Thyroid gland (tissue), 4 donors: ENCODE measurements around the gene HK1. TPM values are rescaled to one million over a fixed set of nuclear protein-coding genes. Genes with fewer than 3 reads are reported as not detected.

Source experiments
- DNase-seq, 2 donors: peaks; one replicate each; pipeline ENCODE4 v3.0.0-alpha.2; 2019
- H3K27ac ChIP-seq, 3 donors: fragments of 200-600 bp; sonication (generic); 1 replicate in 2 of 3; 2 replicates in 1 of 3; pipeline ENCODE4 v1.5.1; 2016 to 2019; ENCODE audit warnings: mild to moderate bottlenecking in 1 of 3, moderate library complexity in 1 of 3
- H3K27me3 ChIP-seq: fragments of 200-600 bp; sonication (generic); one replicate; pipeline ENCODE4 v1.5.1; 2019
- H3K36me3 ChIP-seq, 2 donors: fragments of 200-600 bp; sonication (generic); one replicate each; pipeline ENCODE4 v1.5.1; 2016 to 2019
- H3K4me1 ChIP-seq, 2 donors: fragments of 200-600 bp; sonication (generic); one replicate each; pipeline ENCODE4 v1.5.1; 2017 to 2019
- H3K4me3 ChIP-seq, 3 donors: fragments of 200-600 bp; sonication (generic); replicated peaks in 1 of 3; 1 replicate in 2 of 3; 2 replicates in 1 of 3; pipeline ENCODE4 v1.5.1; 2016; ENCODE audit warnings: mild to moderate bottlenecking in 1 of 3
- H3K9me3 ChIP-seq: fragments of 200-600 bp; sonication (generic); one replicate; pipeline ENCODE4 v1.5.1; 2017
- POLR2A ChIP-seq, 2 donors: fragments of 450-650 bp; IDR thresholded peaks; one replicate each; pipeline ENCODE4 v1.6.1; 2017; ENCODE audit warnings: antibody characterized with exemption in 2 of 2, mild to moderate bottlenecking in 2 of 2, moderate library complexity in 1 of 2
- WGBS, 2 donors: methylation state at CpG; one replicate each; pipeline ENCODE4 v1.1.5; 2017; 5-methylcytosine and 5-hydroxymethylcytosine counted together
- intact Hi-C: fragments of 100-400 bp; cut with DNase I; formaldehyde crosslinking; loops from one replicate; pipeline ENCODE4 v1.15.1; 2023
- total RNA-seq, 4 donors: library from RNA; depleted of rRNA; stranded (reverse); fragments of >200 nt; gene quantifications; one replicate each; pipeline ENCODE4 v1.2.3, GENCODE V29; 2016
- TF ChIP-seq, protein P1 (sequence below), 6 experiments: fragments of 200-600 bp in 3 of 6; fragments of 450-650 bp in 3 of 6; sonication (generic) in 3 of 6; IDR thresholded peaks; one replicate each; pipeline ENCODE4 v1.5.1; 2016 to 2019; ENCODE audit warnings: antibody characterized with exemption in 6 of 6, mild to moderate bottlenecking in 2 of 6, inconsistent platforms in 1 of 6, moderate library complexity in 1 of 6

HK1 gene
- total RNA-seq, 4 donors from 2014 or later, result 106 to 231 (median 189) TPM

DNA sequence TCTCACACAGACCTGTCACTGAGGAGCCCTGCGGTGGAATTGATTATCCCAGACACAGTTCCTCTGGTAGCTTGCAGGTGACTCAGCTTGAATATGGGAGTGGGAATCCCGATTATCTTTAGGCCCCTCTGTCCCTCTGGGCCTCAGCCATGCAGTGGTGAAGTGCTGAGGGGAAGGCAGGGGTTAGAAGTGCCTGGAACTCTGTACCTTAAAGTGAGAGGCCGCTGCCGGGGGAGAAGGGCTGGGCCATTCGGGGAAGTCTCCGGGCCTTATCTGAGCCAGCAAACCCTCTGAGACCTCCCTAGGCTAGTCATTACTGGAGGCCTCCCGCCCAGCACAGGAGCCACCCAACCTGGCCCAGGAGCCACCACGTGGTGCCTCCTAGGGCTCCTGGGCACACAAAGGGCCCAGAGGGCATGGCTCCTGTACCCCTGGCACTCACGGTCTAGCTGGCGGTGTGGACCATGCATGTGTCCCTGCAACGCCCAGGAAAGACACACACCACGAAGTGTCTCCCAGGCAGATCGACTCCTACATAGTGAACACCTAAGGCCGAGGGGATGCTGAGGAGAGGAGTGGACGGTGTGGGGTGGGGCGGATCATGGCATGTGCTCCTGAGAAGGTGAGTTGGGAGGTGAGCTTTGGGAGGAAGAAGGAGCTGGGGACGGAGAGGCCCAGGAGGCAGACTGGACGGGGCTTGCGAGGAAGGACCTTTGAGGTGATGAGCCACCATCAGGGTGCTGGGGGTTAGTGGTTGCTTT is 56.2 kb downstream of the HK1 start:
- H3K4me1 ChIP-seq, result peaks cover 83 to 98% of the 10 kb centered on the region in 2 donors
- intact Hi-C loops, result loop anchor here (5.0 kb wide), 1 partner anchor 53 kb away; no protein-coding TSS in a partner anchor
- DNase-seq, result peak in 1 of 2 donors; percentile 16

DNA sequence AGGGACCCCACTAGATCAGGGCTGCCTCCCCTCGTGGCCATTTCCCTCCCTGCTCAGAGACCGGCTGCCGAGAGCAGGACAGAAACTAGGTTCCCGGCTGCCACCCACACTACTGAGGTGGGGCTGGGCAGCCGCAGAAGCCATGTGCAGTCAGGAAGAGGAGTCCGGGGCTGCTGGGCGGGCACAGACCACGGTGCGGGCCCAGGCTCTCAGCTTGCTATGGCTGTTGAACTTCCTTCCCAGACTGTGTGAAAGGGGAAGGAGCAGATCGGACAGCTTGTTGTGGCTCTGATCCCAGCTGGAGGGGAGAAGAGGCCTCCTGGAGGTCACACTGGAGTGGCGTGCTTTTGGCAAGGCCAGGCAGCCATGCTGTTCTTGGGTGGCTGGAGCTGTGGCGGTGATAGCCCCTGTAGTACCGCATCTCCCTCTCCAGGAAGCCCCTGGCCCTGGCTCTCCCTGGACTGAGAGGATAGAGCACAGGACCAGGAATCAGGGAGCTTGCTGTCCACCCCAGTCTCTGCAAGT is 56.8 kb downstream of the HK1 start:
- H3K36me3 ChIP-seq, result no peaks in the 10 kb centered on the region
- 32 to 35% methylated on average over 9 to 10 of the region's 13 CpGs for WGBS, 2 donors
- peak; percentile 62 for DNase-seq
- peak in 1 of 2 donors; percentile 9 for TF ChIP-seq POLR2A (IDR thresholded peaks at IDR 0.05)
- TF ChIP-seq, protein P1, sequence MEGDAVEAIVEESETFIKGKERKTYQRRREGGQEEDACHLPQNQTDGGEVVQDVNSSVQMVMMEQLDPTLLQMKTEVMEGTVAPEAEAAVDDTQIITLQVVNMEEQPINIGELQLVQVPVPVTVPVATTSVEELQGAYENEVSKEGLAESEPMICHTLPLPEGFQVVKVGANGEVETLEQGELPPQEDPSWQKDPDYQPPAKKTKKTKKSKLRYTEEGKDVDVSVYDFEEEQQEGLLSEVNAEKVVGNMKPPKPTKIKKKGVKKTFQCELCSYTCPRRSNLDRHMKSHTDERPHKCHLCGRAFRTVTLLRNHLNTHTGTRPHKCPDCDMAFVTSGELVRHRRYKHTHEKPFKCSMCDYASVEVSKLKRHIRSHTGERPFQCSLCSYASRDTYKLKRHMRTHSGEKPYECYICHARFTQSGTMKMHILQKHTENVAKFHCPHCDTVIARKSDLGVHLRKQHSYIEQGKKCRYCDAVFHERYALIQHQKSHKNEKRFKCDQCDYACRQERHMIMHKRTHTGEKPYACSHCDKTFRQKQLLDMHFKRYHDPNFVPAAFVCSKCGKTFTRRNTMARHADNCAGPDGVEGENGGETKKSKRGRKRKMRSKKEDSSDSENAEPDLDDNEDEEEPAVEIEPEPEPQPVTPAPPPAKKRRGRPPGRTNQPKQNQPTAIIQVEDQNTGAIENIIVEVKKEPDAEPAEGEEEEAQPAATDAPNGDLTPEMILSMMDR (IDR thresholded peaks at IDR 0.05), result no peak
- H3K27ac ChIP-seq, result peak overlapping the region; percentile 79 to 92 (median 90)
- no peak overlapping the region for H3K4me3 ChIP-seq
- H3K9me3 ChIP-seq, result no peaks in the 10 kb centered on the region
- intact Hi-C loops, result no loop called here
- H3K4me1 ChIP-seq, result peaks cover 89 to 98% of the 10 kb centered on the region in 2 donors
- no peaks in the 10 kb centered on the region for H3K27me3 ChIP-seq

More for the DNA sequence above, 56.2 kb downstream of the HK1 start:
- Histone ChIP-seq H3K27me3 (no peaks in the 10 kb centered on the region), H3K4me3 (no peak overlapping the region), H3K27ac (peak overlapping the region; percentile 79 to 92 (median 90)), H3K9me3 (no peaks in the 10 kb centered on the region), H3K36me3 (no peaks in the 10 kb centered on the region)
- no peak for TF ChIP-seq POLR2A (IDR thresholded peaks at IDR 0.05)
- TF ChIP-seq, protein P1 (IDR thresholded peaks at IDR 0.05), result no peak
- 70 to 76% methylated on average over 18 to 19 of the region's 19 CpGs for WGBS, 2 donors

DNA sequence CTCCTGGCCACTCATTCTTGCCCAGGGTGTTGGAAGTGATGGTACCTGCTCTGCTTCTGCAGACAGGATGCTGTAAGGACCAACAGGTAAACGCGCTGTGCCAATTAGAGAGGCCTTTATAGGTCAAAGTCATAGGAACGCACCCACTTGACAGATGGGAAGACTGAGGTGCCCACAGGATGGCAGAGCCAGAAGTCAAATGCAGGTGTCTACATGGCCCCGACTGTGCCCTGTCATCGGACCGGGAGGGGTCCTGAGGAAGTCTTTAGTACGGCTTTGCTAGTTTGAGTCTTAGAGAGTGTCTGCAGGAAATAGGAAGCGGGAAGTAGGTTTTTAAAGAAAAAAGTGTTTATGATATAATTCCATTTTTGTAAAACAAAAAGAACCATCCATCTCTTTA is 57.3 kb downstream of the HK1 start:
- TF ChIP-seq, protein P1 (IDR thresholded peaks at IDR 0.05), result no peak
- TF ChIP-seq POLR2A (IDR thresholded peaks at IDR 0.05), result no peak
- intact Hi-C loops, result no loop called here
- H3K27me3 ChIP-seq, result no peaks in the 10 kb centered on the region

DNA sequence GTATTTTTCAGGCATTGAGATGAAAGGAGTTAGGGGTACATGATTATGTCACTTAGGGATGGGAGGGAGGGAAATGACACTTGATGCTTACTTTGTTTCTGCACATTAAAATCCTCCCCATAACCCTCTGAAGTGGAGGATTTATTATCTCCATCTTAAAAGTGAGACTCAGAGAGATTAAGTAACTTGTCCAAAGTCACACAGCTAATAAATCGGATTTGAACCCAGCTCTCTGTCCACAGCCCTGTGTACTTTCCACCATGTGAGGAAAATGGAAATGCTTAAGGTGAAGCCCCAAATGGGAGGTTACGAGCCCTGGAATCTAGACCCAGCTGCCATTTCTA is 58.6 kb downstream of the HK1 start:
- Histone ChIP-seq H3K27ac (peak overlapping the region; percentile 85 to 92 (median 90)), H3K27me3 (no peaks in the 10 kb centered on the region), H3K9me3 (no peaks in the 10 kb centered on the region), H3K4me3 (no peak overlapping the region), H3K36me3 (no peaks in the 10 kb centered on the region), H3K4me1 (peaks cover 94 to 99% of the 10 kb centered on the region in 2 donors)
- no peak for DNase-seq
- TF ChIP-seq, protein P1 (IDR thresholded peaks at IDR 0.05), result no peak
- TF ChIP-seq POLR2A (IDR thresholded peaks at IDR 0.05), result no peak
- intact Hi-C loops, result no loop called here
- 81 to 88% methylated on average over 2 of the region's 2 CpGs for WGBS, 2 donors

More for the DNA sequence above, 57.3 kb downstream of the HK1 start:
- Histone ChIP-seq H3K9me3 (no peaks in the 10 kb centered on the region), H3K36me3 (no peaks in the 10 kb centered on the region), H3K4me1 (peaks cover 91 to 98% of the 10 kb centered on the region in 2 donors), H3K27ac (peak overlapping the region; percentile 79 to 92 (median 90)), H3K4me3 (no peak overlapping the region)
- 88 to 96% methylated on average over 7 to 8 of the region's 8 CpGs for WGBS, 2 donors
- no peak for DNase-seq
